C4-2B (cell line): ENCODE measurements around the gene IZUMO4.

ENCODE experiments used
- ZFX ChIP-seq: fragments of 450-650 bp; IDR thresholded peaks from 2 replicates; pipeline ENCODE4 v1.6.1; 2017
- TF ChIP-seq, protein P1 (sequence below): fragments of 450-650 bp; conservative IDR thresholded peaks from 2 replicates; pipeline ENCODE4 v1.5.1; 2017; ENCODE audit warnings: mild to moderate bottlenecking

DNA sequence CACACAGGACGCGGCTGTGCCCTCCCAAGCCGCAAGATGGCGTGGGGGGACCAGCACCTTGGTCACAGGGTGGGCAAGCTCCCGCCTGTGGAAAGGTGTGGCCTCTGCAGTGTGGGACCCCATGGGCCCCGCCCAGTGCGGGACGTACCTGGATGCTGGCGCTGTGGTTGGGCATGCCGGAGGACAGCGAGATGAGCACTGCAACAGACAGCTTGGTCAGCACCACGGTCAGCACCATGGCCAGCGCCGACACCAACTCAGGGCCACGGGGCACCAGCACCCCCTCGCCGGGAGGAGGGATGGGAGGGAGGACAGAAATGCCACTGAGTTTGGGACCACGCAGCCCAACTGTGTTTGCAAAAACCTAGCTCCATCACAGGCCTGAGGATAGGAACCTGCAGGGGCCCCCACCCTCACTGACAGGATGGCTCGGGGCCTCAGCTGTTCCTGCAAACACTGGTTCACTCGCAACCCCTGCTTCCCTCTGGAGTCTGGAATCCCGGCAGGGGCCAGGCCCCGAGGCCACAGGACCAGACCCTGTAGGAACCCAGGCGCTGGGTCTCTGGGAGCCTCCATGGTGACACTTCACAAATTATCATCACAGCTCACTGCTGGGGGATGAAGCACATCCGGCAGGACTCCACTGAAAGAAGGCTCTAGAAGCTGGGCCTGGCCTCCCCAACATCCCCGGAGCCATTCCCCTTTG is 27.1 kb downstream of the IZUMO4 start:
- TF ChIP-seq, protein P1, sequence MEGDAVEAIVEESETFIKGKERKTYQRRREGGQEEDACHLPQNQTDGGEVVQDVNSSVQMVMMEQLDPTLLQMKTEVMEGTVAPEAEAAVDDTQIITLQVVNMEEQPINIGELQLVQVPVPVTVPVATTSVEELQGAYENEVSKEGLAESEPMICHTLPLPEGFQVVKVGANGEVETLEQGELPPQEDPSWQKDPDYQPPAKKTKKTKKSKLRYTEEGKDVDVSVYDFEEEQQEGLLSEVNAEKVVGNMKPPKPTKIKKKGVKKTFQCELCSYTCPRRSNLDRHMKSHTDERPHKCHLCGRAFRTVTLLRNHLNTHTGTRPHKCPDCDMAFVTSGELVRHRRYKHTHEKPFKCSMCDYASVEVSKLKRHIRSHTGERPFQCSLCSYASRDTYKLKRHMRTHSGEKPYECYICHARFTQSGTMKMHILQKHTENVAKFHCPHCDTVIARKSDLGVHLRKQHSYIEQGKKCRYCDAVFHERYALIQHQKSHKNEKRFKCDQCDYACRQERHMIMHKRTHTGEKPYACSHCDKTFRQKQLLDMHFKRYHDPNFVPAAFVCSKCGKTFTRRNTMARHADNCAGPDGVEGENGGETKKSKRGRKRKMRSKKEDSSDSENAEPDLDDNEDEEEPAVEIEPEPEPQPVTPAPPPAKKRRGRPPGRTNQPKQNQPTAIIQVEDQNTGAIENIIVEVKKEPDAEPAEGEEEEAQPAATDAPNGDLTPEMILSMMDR = no peak
- no peak for TF ChIP-seq ZFX
